ENCODE results near the gene INMT.

Gene INMT

DNA sequence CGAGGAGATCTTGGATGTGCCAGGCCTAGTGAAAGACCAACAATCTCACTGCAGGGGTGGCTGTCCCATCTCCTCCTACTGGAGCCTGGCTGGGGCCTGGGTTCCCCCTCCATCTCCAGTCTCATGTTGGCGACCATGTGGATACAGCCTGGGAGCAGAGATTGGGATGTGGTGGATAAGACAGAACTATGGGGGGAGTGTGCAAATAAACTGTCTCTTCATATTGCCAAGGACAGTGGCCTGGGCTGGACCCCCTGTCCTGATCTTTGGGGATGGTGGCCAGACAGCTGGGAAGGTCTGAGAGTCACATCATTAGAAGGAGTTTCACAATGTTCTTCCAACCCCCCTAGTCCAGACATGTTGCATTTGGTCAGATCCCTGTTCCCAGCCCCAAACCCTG lies 13.5 kb downstream of the INMT start:
- no peak overlapping the region for H3K4me3 ChIP-seq (ENCODE audit: low read length)
- no peaks in the 10 kb centered on the region for H3K36me3 ChIP-seq (ENCODE audit: control insufficient read depth, insufficient read depth, low read length)
- H3K4me1 ChIP-seq (ENCODE audit: control insufficient read depth, insufficient read depth, low read length), result no peaks in the 10 kb centered on the region
- H3K27me3 ChIP-seq (ENCODE audit: control insufficient read depth, insufficient read depth, low read length), result no peaks in the 10 kb centered on the region
- WGBS (ENCODE audit: insufficient coverage, insufficient read length), result no CpG with 5 or more reads among the region's 2 CpGs
- H3K27ac ChIP-seq (ENCODE audit: low read length), result no peak overlapping the region
- no peaks in the 10 kb centered on the region for H3K9me3 ChIP-seq (ENCODE audit: control insufficient read depth, insufficient read depth, low read length)
- DNase-seq (ENCODE audit: low read depth, low spot score), result no peak

DNA sequence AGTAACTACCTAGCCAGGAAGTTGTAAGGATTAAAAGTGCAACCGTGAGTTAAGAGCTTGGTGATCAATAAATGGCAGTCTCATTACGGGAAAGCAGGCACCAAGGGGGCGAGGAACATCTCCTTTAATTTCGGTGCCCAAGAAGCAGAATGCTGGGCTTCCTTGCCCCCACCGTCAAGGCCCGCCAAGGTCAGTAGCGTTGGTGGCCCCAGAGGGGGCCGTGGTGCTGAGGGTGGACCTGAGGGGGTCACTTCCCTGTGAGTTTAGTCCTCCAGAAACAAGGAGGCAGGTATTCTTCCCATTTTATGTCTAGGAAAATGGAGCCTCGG lies 18.9 kb downstream of the INMT start:
- H3K36me3 ChIP-seq (ENCODE audit: control insufficient read depth, insufficient read depth, low read length), result no peaks in the 10 kb centered on the region
- no peaks in the 10 kb centered on the region for H3K9me3 ChIP-seq (ENCODE audit: control insufficient read depth, insufficient read depth, low read length)
- no peak for DNase-seq (ENCODE audit: low read depth, low spot score)
- peak overlapping the region; percentile 56; the same call in 1 of the 2 replicates for H3K4me3 ChIP-seq (ENCODE audit: low read length)
- no peak overlapping the region for H3K27ac ChIP-seq (ENCODE audit: low read length)
- no peaks in the 10 kb centered on the region for H3K4me1 ChIP-seq (ENCODE audit: control insufficient read depth, insufficient read depth, low read length)
- no CpG with 5 or more reads among the region's 9 CpGs for WGBS (ENCODE audit: insufficient coverage, insufficient read length)
- no peaks in the 10 kb centered on the region for H3K27me3 ChIP-seq (ENCODE audit: control insufficient read depth, insufficient read depth, low read length)

DNA sequence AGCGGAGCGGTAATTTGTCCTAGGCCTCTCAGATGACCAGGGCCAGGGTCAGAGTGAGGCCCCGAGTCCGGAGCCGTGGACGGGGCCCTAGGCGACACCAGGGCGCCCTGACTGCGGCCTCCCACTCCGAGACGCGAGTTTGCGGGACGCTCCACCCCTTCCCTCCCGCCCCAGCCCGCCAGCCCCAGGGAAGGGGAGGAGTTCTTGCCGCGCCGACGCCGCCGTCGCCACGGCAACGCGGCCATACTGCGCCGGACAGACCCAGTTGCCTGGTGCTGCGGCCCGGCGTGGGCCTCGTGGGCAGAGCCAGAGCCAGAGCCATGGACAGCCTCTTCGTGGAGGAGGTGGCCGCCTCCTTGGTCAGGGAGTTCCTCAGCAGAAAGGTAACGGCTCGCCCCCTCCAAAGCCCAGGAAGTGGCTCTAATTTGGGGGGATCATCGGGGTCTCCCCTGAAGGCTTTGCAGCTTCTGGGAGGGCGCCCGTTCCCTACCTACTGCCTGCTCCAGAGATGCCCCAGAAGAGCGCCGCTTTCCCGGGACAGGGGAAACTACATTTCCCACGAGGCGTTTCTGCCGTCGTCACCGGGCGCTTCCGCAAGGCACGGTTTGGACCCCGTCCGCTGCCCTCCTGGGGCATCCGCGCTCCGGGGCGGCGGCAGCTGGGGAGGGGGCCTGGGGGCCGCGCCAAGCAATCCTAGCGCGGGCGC lies 19.4 kb downstream of the INMT start, which contains the start of gene MINDY4:
TSS of gene MINDY4 (plus strand) at position 244 of the 706 bp plus-strand sequence. CDS start at position 321, 77 bp downstream.
- no CpG with 5 or more reads among the region's 62 CpGs for WGBS (ENCODE audit: insufficient coverage, insufficient read length)
- peak; percentile 70 for DNase-seq (ENCODE audit: low read depth, low spot score)
- Histone ChIP-seq H3K36me3 (ENCODE audit: control insufficient read depth, insufficient read depth, low read length) (no peaks in the 10 kb centered on the region), H3K4me3 (ENCODE audit: low read length) (peak within 1 kb of the TSS; percentile 56; the same call in 1 of the 2 replicates), H3K27me3 (ENCODE audit: control insufficient read depth, insufficient read depth, low read length) (no peaks in the 10 kb centered on the region), H3K9me3 (ENCODE audit: control insufficient read depth, insufficient read depth, low read length) (no peaks in the 10 kb centered on the region), H3K27ac (ENCODE audit: low read length) (no peak within 1 kb of the TSS), H3K4me1 (ENCODE audit: control insufficient read depth, insufficient read depth, low read length) (no peaks in the 10 kb centered on the region)

DNA sequence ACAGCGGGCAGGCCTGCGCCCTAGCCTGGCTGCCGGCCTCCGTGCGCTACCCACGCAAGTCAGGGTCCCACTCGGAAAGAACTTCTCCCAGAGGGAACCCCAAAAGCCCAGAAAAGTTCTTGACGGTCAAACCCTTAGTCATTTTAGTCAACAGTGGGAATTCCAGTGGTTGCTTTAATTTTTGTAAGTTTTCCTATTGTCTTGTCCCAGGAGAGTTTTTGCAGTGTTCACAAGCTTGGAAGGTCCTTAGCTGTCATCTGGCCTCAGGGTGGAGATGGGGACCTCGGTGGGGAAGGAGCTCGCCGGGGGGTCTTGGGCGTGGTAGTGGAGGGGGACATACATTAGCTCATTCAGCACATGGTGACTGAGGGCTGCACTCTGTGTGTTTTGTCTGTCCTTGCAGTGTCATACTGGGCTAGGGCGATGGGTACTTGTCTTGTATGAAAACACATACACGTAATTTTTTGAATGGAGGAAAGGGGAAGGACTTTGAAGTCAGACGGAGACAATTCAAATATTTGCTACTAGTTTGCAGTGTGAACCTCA lies 20.0 kb downstream of the INMT start:
- H3K36me3 ChIP-seq (ENCODE audit: control insufficient read depth, insufficient read depth, low read length), result no peaks in the 10 kb centered on the region
- no peaks in the 10 kb centered on the region for H3K27me3 ChIP-seq (ENCODE audit: control insufficient read depth, insufficient read depth, low read length)
- peak overlapping the region; percentile 56; the same call in 1 of the 2 replicates for H3K4me3 ChIP-seq (ENCODE audit: low read length)
- no peak overlapping the region for H3K27ac ChIP-seq (ENCODE audit: low read length)
- no CpG with 5 or more reads among the region's 15 CpGs for WGBS (ENCODE audit: insufficient coverage, insufficient read length)
- H3K9me3 ChIP-seq (ENCODE audit: control insufficient read depth, insufficient read depth, low read length), result no peaks in the 10 kb centered on the region
- H3K4me1 ChIP-seq (ENCODE audit: control insufficient read depth, insufficient read depth, low read length), result no peaks in the 10 kb centered on the region
- DNase-seq (ENCODE audit: low read depth, low spot score), result no peak

DNA sequence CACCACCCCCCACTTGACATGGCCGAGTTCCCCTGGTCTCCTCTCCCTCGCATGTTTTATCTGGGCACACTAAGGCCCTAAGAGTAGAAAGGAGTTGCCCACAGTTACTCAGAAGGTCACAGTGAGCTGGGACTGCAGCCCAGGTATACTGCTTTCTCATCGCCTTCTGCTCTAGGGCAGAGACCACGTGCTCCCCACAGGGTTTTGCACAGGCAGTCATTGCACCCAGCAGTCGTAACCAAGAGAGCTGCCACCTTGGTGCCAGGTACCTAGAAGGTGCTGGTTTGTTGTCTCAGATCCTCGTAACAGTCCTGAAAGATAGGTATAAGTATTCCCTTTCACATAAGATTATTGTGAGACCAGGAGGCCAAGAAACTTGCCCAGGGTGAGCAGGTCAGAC lies 21.0 kb downstream of the INMT start:
- Histone ChIP-seq H3K4me3 (ENCODE audit: low read length) (no peak overlapping the region), H3K4me1 (ENCODE audit: control insufficient read depth, insufficient read depth, low read length) (no peaks in the 10 kb centered on the region), H3K27ac (ENCODE audit: low read length) (no peak overlapping the region), H3K9me3 (ENCODE audit: control insufficient read depth, insufficient read depth, low read length) (no peaks in the 10 kb centered on the region), H3K27me3 (ENCODE audit: control insufficient read depth, insufficient read depth, low read length) (no peaks in the 10 kb centered on the region), H3K36me3 (ENCODE audit: control insufficient read depth, insufficient read depth, low read length) (no peaks in the 10 kb centered on the region)
- no CpG with 5 or more reads among the region's 6 CpGs for WGBS (ENCODE audit: insufficient coverage, insufficient read length)
- no peak for DNase-seq (ENCODE audit: low read depth, low spot score)

DNA sequence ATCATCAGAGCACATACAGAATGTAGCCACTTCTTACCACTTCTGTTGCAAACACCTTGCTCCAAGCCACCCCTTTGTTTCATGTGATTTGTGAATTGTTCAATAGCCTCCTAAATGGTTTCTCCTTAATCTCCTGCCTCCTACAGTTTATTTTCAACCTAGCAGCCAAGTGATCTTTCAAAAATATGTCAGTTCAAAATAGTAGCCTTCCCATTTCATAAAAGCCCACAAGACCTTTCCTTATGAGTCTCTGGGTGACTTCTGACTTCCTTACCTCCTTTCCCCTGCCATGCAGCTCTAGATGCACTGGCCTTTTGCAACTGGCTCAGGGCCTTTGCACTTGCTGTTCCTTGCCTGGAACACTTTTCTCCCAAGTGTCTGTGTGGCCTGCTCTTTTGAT lies 24.1 kb downstream of the INMT start:
- H3K4me1 ChIP-seq (ENCODE audit: control insufficient read depth, insufficient read depth, low read length), result no peaks in the 10 kb centered on the region
- H3K4me3 ChIP-seq (ENCODE audit: low read length), result no peak overlapping the region
- no peaks in the 10 kb centered on the region for H3K36me3 ChIP-seq (ENCODE audit: control insufficient read depth, insufficient read depth, low read length)
- H3K27ac ChIP-seq (ENCODE audit: low read length), result no peak overlapping the region
- H3K27me3 ChIP-seq (ENCODE audit: control insufficient read depth, insufficient read depth, low read length), result no peaks in the 10 kb centered on the region
- H3K9me3 ChIP-seq (ENCODE audit: control insufficient read depth, insufficient read depth, low read length), result no peaks in the 10 kb centered on the region
- no peak for DNase-seq (ENCODE audit: low read depth, low spot score)

DNA sequence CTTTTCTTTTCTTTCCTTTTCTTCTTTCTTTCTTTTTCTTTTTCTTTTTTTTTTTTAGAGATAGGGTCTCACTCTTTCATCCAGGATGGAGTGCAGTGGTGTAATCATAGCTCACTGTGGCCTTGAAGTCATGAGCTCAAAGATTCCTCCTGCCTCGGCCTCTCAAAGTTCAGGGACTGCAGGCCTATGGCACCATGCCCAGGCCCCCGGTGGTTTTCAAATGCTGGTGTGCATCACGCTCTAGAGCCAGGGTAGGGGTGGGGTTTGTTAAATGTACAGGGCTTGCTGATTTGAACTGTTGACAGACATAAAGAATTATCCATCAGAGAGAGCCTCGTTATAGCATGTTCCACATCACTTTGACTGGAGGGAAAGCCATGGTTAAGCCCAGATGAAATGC lies 25.0 kb downstream of the INMT start:
- Histone ChIP-seq H3K9me3 (ENCODE audit: control insufficient read depth, insufficient read depth, low read length) (no peaks in the 10 kb centered on the region), H3K36me3 (ENCODE audit: control insufficient read depth, insufficient read depth, low read length) (no peaks in the 10 kb centered on the region), H3K27ac (ENCODE audit: low read length) (no peak overlapping the region), H3K27me3 (ENCODE audit: control insufficient read depth, insufficient read depth, low read length) (no peaks in the 10 kb centered on the region), H3K4me1 (ENCODE audit: control insufficient read depth, insufficient read depth, low read length) (no peaks in the 10 kb centered on the region), H3K4me3 (ENCODE audit: low read length) (no peak overlapping the region)
- no peak for DNase-seq (ENCODE audit: low read depth, low spot score)
- WGBS (ENCODE audit: insufficient coverage, insufficient read length), result no CpG with 5 or more reads among the region's 4 CpGs

DNA sequence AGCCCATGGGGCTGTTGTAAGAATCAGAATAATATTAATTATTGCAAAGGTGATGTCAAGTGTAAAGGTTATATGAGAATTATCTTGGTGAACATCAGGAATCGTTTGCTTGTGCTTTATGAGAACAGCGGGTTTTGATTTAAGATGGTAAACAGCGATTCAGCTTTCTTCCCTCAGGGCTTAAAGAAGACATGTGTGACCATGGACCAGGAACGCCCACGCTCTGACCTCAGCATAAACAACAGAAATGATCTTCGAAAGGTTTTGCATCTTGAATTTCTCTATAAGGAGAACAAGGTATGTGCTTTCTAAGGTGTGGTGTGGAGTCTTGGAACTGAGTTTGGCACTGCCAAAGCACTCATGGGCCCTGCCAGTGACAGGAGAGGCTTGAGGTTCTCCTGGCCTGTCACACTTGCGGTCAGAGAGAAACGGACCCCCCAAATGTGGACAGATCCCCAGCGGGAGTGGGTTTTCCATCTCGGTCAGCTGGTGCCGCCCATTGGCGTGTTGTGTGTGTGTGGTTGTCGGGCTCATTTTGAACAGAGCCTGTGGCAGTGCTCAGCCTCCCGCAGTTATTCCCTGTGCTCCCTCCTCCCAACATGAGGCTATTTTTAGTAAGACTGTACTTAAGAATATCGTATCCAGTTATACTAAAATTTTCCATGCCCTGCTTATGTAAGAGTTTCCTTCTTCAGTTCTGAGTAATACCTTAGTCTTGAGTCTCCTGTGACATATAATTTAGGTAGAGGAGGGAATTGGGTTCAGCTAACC lies 26.5 kb downstream of the INMT start:
- Histone ChIP-seq H3K27me3 (ENCODE audit: control insufficient read depth, insufficient read depth, low read length) (no peaks in the 10 kb centered on the region), H3K27ac (ENCODE audit: low read length) (no peak overlapping the region), H3K9me3 (ENCODE audit: control insufficient read depth, insufficient read depth, low read length) (no peaks in the 10 kb centered on the region), H3K4me3 (ENCODE audit: low read length) (no peak overlapping the region), H3K4me1 (ENCODE audit: control insufficient read depth, insufficient read depth, low read length) (no peaks in the 10 kb centered on the region), H3K36me3 (ENCODE audit: control insufficient read depth, insufficient read depth, low read length) (no peaks in the 10 kb centered on the region; the same call in 1 of the 2 replicates)
- DNase-seq (ENCODE audit: low read depth, low spot score), result no peak
- no CpG with 5 or more reads among the region's 15 CpGs for WGBS (ENCODE audit: insufficient coverage, insufficient read length)

DNA sequence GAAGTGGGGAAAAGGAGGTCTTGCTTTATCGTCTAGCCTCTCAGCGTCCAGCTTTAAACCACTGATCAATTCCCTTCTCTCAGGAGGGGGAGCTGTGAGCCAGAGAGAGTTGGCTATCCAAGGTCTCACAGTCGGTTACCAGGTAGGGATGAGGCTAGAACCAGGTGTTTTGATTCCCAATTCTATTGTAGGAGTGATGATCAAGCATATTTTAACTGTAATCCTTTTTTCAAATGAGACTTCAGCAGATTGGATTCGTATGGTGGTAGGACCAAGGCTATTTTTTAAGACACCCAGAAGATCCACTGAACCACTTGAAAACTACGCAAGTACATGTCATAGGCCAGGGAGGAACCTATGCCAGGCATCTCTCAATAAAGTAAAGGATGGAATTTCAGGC lies 27.6 kb downstream of the INMT start:
- Histone ChIP-seq H3K27me3 (ENCODE audit: control insufficient read depth, insufficient read depth, low read length) (no peaks in the 10 kb centered on the region), H3K4me1 (ENCODE audit: control insufficient read depth, insufficient read depth, low read length) (no peaks in the 10 kb centered on the region), H3K27ac (ENCODE audit: low read length) (no peak overlapping the region), H3K36me3 (ENCODE audit: control insufficient read depth, insufficient read depth, low read length) (no peaks in the 10 kb centered on the region; the same call in 1 of the 2 replicates), H3K9me3 (ENCODE audit: control insufficient read depth, insufficient read depth, low read length) (no peaks in the 10 kb centered on the region), H3K4me3 (ENCODE audit: low read length) (no peak overlapping the region)
- no peak for DNase-seq (ENCODE audit: low read depth, low spot score)
- no CpG with 5 or more reads among the region's 5 CpGs for WGBS (ENCODE audit: insufficient coverage, insufficient read length)

DNA sequence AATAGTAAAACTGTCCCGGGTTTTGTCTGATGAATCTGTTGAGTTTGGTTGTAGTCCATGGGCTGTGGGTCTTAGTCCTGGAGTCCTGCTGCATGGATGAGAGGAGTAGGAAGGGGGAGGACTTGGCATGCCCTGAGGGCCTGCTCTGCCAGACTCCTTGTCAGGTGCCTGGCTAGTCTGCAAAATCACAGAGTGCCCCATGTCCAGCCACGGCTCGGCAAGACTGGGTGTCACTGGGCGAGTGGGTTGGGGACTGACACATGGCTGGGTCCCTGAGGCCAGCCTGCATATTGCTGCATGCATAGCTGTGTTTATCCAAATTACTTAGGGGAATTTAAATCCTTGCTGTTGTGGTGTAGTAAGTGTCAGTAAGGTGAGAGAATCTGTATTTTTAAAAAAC lies 29.0 kb downstream of the INMT start:
- WGBS (ENCODE audit: insufficient coverage, insufficient read length), result no CpG with 5 or more reads among the region's 4 CpGs
- H3K27me3 ChIP-seq (ENCODE audit: control insufficient read depth, insufficient read depth, low read length), result no peaks in the 10 kb centered on the region
- no peaks in the 10 kb centered on the region for H3K9me3 ChIP-seq (ENCODE audit: control insufficient read depth, insufficient read depth, low read length)
- DNase-seq (ENCODE audit: low read depth, low spot score), result no peak
- no peaks in the 10 kb centered on the region; the same call in 1 of the 2 replicates for H3K36me3 ChIP-seq (ENCODE audit: control insufficient read depth, insufficient read depth, low read length)
- no peak overlapping the region for H3K4me3 ChIP-seq (ENCODE audit: low read length)
- no peak overlapping the region for H3K27ac ChIP-seq (ENCODE audit: low read length)
- H3K4me1 ChIP-seq (ENCODE audit: control insufficient read depth, insufficient read depth, low read length), result no peaks in the 10 kb centered on the region

Measured in iPS DF 6.9 (cell line).